Neural cell (in vitro differentiated cells): ENCODE measurements around the gene ZNF668. TPM values are rescaled to one million over a fixed set of nuclear protein-coding genes. Genes with fewer than 3 reads are reported as not detected.

Experiments used
- H2AFZ ChIP-seq: fragments of 200-600, 300-800 bp; sonication (generic), shearing (Covaris generic); 2 replicates; pipeline ENCODE4 v1.6.0; 2014; ENCODE audit warnings: low read depth, mild to moderate bottlenecking, antibody characterized with exemption, low read length, moderate library complexity
- H3F3A ChIP-seq: fragments of 200-600 bp; shearing (Covaris generic); 2 replicates; pipeline ENCODE4 v1.6.1; 2016; ENCODE audit warnings: mild to moderate bottlenecking, moderate library complexity, mixed read lengths, antibody characterized with exemption, low read length; ENCODE audit not compliant: insufficient read depth, poor library complexity, severe bottlenecking
- H3K27ac ChIP-seq: fragments of 200-600, 300-800 bp; sonication (generic), shearing (Covaris generic); 2 replicates; pipeline ENCODE4 v1.5.1; 2014; ENCODE audit warnings: mild to moderate bottlenecking, low read length, moderate library complexity
- H3K27me3 ChIP-seq: fragments of 300-800, 200-600 bp; sonication (generic), shearing (Covaris generic); 2 replicates; pipeline ENCODE4 v1.6.0; 2014; ENCODE audit warnings: mild to moderate bottlenecking, low read depth, low read length, moderate library complexity; ENCODE audit not compliant: insufficient read depth
- H3K36me3 ChIP-seq: fragments of 300-800, 200-600 bp; sonication (generic), shearing (Covaris generic); 2 replicates; pipeline ENCODE4 v1.5.1; 2014; ENCODE audit warnings: mild to moderate bottlenecking, antibody characterized with exemption, low read length, moderate library complexity; ENCODE audit not compliant: insufficient read depth
- H3K4me2 ChIP-seq: fragments of 300-800, 200-600 bp; sonication (generic), shearing (Covaris generic); 2 replicates; pipeline ENCODE4 v1.6.0; 2014; ENCODE audit warnings: mild to moderate bottlenecking, low read length
- H3K4me3 ChIP-seq: fragments of 300-800, 200-600 bp; sonication (generic), shearing (Covaris generic); 2 replicates; pipeline ENCODE4 v1.5.1; 2014; ENCODE audit warnings: mild to moderate bottlenecking, low read length, moderate library complexity
- H3K79me2 ChIP-seq: fragments of 200-600 bp; shearing (Covaris generic); replicated peaks from 2 replicates; pipeline ENCODE4 v1.6.0; 2014; ENCODE audit warnings: mild to moderate bottlenecking, low read length, moderate library complexity; ENCODE audit not compliant: insufficient read depth
- H3K9ac ChIP-seq: fragments of 300-800, 200-600 bp; sonication (generic), shearing (Covaris generic); 2 replicates; pipeline ENCODE4 v1.6.1; 2016; ENCODE audit warnings: mild to moderate bottlenecking, low read length, mixed read lengths
- H3K9me2 ChIP-seq: fragments of 200-600 bp; shearing (Covaris generic); 2 replicates; pipeline ENCODE4 v1.6.1; 2016; ENCODE audit warnings: mild to moderate bottlenecking, low read length, mixed read lengths; ENCODE audit not compliant: insufficient read depth
- H3K9me3 ChIP-seq: fragments of 200-600, 300-800 bp; sonication (generic), shearing (Covaris generic); 2 replicates; pipeline ENCODE4 v1.6.1; 2016; ENCODE audit warnings: mild to moderate bottlenecking, mixed run types, low read length, moderate library complexity, mixed read lengths
- H4K20me1 ChIP-seq: fragments of 200-600 bp; shearing (Covaris generic); 2 replicates; pipeline ENCODE4 v1.6.1; 2016; ENCODE audit warnings: mild to moderate bottlenecking, mixed run types; ENCODE audit not compliant: insufficient read depth
- EP300 ChIP-seq: fragments of 450-650 bp; conservative IDR thresholded peaks from 2 replicates; pipeline ENCODE4 v1.6.1; 2014; ENCODE audit warnings: antibody characterized with exemption, mild to moderate bottlenecking, moderate library complexity; ENCODE audit not compliant: poor library complexity, severe bottlenecking
- EZH2 ChIP-seq: fragments of 200-600, 300-800 bp; shearing (Covaris generic), sonication (generic); IDR thresholded peaks from 2 replicates; pipeline ENCODE4 v1.6.1; 2014; ENCODE audit warnings: antibody characterized with exemption, low read length, borderline replicate concordance, mild to moderate bottlenecking; ENCODE audit not compliant: insufficient read depth, poor library complexity, severe bottlenecking
- MXI1 ChIP-seq: fragments of 450-650 bp; conservative IDR thresholded peaks from 2 replicates; pipeline ENCODE4 v1.6.1; 2014; ENCODE audit warnings: antibody characterized with exemption, mild to moderate bottlenecking; ENCODE audit not compliant: poor library complexity, severe bottlenecking
- POLR2AphosphoS5 ChIP-seq: IDR thresholded peaks from 2 replicates; pipeline ENCODE4 v1.6.1; 2012
- RAD21 ChIP-seq: fragments of 450-650 bp; conservative IDR thresholded peaks from 2 replicates; pipeline ENCODE4 v1.6.1; 2014; ENCODE audit warnings: antibody characterized with exemption, mild to moderate bottlenecking, moderate library complexity
- SMC3 ChIP-seq: fragments of 450-650 bp; conservative IDR thresholded peaks from 2 replicates; pipeline ENCODE4 v1.6.1; 2014; ENCODE audit warnings: antibody characterized with exemption, mild to moderate bottlenecking, moderate library complexity; ENCODE audit not compliant: poor library complexity
- TAF1 ChIP-seq: IDR thresholded peaks from 2 replicates; pipeline ENCODE4 v1.6.1; 2012; ENCODE audit warnings: low read depth
- polyA plus RNA-seq: library from polyadenylated mRNA; depleted of rRNA; stranded (reverse); fragments of >200 nt; gene quantifications from 2 replicates; pipeline ENCODE4 v1.2.3, GENCODE V29; 2014
- TF ChIP-seq, protein P1 (sequence below): fragments of 450-650 bp; IDR thresholded peaks from 2 replicates; pipeline ENCODE4 v1.5.1; 2014; ENCODE audit warnings: antibody characterized with exemption, mild to moderate bottlenecking, moderate library complexity; ENCODE audit not compliant: poor library complexity, severe bottlenecking
- TF ChIP-seq, protein P2 (sequence below): IDR thresholded peaks from 2 replicates; pipeline ENCODE4 v1.6.1; 2012; ENCODE audit warnings: borderline replicate concordance

ZNF668 gene
- polyA plus RNA-seq, 1 donor from 2014 or later = 17.8 TPM

DNA sequence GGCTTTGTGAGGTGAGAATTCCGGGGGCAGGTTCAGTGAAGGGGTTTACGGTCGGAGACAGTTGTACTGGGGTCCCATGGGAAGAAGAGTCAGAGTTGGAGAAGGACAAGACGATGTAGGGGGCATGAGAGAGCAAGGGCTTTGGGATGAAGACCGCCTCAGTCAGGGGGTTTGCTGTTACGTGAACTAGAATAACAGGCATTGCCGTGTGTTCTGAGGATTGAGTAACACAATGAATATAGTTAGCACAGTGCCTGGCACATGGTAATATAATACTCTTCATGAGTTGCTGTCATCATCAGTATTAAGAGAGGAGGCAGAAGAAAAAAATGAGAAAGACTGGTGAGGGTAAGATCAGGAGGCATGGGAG, 759 bp upstream of the ZNF668 start:
- Histone ChIP-seq H3F3A (no peaks in the 10 kb centered on the region), H2AFZ (peak overlapping the region; percentile 67), H3K27ac (peak overlapping the region; percentile 95), H3K9me2 (no peaks in the 10 kb centered on the region), H3K4me3 (peak overlapping the region; percentile 77), H3K36me3 (peaks cover 6% of the 10 kb centered on the region), H3K9me3 (no peaks in the 10 kb centered on the region), H4K20me1 (no peaks in the 10 kb centered on the region), H3K9ac (peak overlapping the region; percentile 96), H3K27me3 (no peaks in the 10 kb centered on the region), H3K79me2 (peaks cover 43% of the 10 kb centered on the region), H3K4me2 (peak overlapping the region; percentile 97)
- no peak for TF ChIP-seq TAF1
- TF ChIP-seq RAD21 = no peak
- TF ChIP-seq SMC3 = no peak
- TF ChIP-seq POLR2AphosphoS5 = no peak

DNA sequence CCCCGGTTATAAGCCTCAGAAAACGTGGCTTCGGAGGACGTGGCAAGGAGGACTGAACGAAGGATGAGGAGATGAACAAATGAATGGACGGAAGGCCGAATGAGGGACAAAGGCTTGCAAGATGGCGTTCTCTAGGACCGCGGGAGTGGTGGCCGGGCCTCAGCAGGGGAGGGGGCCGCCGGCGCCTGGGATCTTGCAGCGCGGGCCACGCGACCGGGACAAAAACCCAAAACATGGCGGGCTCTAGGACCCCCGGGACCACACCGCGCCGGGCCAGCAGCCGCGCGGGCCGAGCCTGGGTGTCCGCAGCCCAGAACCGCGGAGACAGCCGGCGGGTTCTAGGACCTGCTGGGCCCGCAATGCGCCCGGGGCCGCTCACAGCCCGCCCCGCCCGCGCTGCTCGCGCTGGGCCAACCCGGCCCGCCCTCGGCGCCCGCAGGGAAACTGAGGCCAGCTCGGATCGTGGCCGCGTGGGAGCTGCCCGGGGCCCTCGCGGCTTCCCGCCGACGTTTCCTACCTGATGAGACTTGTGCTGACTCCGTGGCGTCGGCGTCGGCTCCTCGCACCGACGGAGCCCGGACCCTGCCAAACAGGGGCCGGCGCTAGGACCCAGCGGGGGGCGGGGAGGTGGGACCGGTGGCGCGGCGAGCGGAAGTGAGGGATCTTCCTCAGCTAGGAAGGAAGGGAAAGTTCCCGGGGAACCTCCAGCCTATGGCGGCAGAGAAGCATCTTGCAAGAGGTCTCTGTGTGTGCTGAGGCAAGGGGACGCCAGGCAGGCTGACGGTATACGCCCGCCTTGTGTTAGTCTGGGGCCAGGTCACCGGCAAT, 684 bp downstream of the ZNF668 start:
- H3K79me2 ChIP-seq = peaks cover 52% of the 10 kb centered on the region
- TF ChIP-seq EZH2 (no peak), RAD21 (no peak), TAF1 (peak; percentile 76), POLR2AphosphoS5 (peak; percentile 84), SMC3 (no peak), EP300 (peak; percentile 43), MXI1 (peak; percentile 36)
- TF ChIP-seq, protein P1, sequence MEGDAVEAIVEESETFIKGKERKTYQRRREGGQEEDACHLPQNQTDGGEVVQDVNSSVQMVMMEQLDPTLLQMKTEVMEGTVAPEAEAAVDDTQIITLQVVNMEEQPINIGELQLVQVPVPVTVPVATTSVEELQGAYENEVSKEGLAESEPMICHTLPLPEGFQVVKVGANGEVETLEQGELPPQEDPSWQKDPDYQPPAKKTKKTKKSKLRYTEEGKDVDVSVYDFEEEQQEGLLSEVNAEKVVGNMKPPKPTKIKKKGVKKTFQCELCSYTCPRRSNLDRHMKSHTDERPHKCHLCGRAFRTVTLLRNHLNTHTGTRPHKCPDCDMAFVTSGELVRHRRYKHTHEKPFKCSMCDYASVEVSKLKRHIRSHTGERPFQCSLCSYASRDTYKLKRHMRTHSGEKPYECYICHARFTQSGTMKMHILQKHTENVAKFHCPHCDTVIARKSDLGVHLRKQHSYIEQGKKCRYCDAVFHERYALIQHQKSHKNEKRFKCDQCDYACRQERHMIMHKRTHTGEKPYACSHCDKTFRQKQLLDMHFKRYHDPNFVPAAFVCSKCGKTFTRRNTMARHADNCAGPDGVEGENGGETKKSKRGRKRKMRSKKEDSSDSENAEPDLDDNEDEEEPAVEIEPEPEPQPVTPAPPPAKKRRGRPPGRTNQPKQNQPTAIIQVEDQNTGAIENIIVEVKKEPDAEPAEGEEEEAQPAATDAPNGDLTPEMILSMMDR = peak; percentile 16
- TF ChIP-seq, protein P2, sequence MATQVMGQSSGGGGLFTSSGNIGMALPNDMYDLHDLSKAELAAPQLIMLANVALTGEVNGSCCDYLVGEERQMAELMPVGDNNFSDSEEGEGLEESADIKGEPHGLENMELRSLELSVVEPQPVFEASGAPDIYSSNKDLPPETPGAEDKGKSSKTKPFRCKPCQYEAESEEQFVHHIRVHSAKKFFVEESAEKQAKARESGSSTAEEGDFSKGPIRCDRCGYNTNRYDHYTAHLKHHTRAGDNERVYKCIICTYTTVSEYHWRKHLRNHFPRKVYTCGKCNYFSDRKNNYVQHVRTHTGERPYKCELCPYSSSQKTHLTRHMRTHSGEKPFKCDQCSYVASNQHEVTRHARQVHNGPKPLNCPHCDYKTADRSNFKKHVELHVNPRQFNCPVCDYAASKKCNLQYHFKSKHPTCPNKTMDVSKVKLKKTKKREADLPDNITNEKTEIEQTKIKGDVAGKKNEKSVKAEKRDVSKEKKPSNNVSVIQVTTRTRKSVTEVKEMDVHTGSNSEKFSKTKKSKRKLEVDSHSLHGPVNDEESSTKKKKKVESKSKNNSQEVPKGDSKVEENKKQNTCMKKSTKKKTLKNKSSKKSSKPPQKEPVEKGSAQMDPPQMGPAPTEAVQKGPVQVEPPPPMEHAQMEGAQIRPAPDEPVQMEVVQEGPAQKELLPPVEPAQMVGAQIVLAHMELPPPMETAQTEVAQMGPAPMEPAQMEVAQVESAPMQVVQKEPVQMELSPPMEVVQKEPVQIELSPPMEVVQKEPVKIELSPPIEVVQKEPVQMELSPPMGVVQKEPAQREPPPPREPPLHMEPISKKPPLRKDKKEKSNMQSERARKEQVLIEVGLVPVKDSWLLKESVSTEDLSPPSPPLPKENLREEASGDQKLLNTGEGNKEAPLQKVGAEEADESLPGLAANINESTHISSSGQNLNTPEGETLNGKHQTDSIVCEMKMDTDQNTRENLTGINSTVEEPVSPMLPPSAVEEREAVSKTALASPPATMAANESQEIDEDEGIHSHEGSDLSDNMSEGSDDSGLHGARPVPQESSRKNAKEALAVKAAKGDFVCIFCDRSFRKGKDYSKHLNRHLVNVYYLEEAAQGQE = no peak
- H3K36me3 ChIP-seq = no peaks in the 10 kb centered on the region
- H3K9me2 ChIP-seq = no peaks in the 10 kb centered on the region
- no peak overlapping the region for H3K4me2 ChIP-seq
- H3K9ac ChIP-seq = peak overlapping the region; percentile 96
- no peaks in the 10 kb centered on the region for H3K27me3 ChIP-seq
- no peaks in the 10 kb centered on the region for H3F3A ChIP-seq
- H3K27ac ChIP-seq = peak overlapping the region; percentile 95
- H4K20me1 ChIP-seq = no peaks in the 10 kb centered on the region
- peak overlapping the region; percentile 87 for H2AFZ ChIP-seq
- H3K4me3 ChIP-seq = peak overlapping the region; percentile 77
- H3K9me3 ChIP-seq = no peaks in the 10 kb centered on the region
